SK-N-SH (cell line): ENCODE data around the gene TAF1B.

Experiments
- EP300 ChIP-seq, 2 experiments: IDR thresholded peaks; 2 replicates each; pipeline versions ENCODE4 v1.4.0 to v1.6.1; 2012; ENCODE audit warnings: borderline replicate concordance in 1 of 2, low read depth in 1 of 2, low read length in 1 of 2
- JUND ChIP-seq: IDR thresholded peaks from 2 replicates; pipeline ENCODE4 v1.4.0; 2012
- MXI1 ChIP-seq: IDR thresholded peaks from 2 replicates; pipeline ENCODE4 v1.6.1; 2012; ENCODE audit warnings: mild to moderate bottlenecking, low read depth, low read length, improper control_type of control experiment
- RCOR1 ChIP-seq: fragments of 150-350 bp; IDR thresholded peaks from 2 replicates; pipeline ENCODE4 v1.6.1; 2017; ENCODE audit warnings: antibody characterized with exemption, low read length
- SMC3 ChIP-seq: IDR thresholded peaks from 2 replicates; pipeline ENCODE4 v1.6.1; 2012; ENCODE audit warnings: low read depth, low read length, improper control_type of control experiment
- TCF12 ChIP-seq: IDR thresholded peaks from 2 replicates; pipeline ENCODE4 v1.4.0; 2012
- TEAD4 ChIP-seq: IDR thresholded peaks from 2 replicates; pipeline ENCODE4 v1.4.0; 2012; ENCODE audit warnings: mild to moderate bottlenecking, borderline replicate concordance; ENCODE audit not compliant: insufficient read depth
- YY1 ChIP-seq: IDR thresholded peaks from 2 replicates; pipeline ENCODE4 v1.4.0; 2012; ENCODE audit warnings: low read depth, mild to moderate bottlenecking
- TF ChIP-seq, protein P1 (sequence below): fragments of 200-600 bp; sonication (generic); IDR thresholded peaks from 2 replicates; pipeline ENCODE4 v1.6.1; 2017; ENCODE audit warnings: antibody characterized with exemption, mild to moderate bottlenecking, moderate library complexity
- TF ChIP-seq, protein P2 (sequence below): IDR thresholded peaks from 2 replicates; pipeline ENCODE4 v1.4.0; 2012; ENCODE audit warnings: low read depth, borderline replicate concordance
- TF ChIP-seq, protein P3 (sequence below): IDR thresholded peaks from 2 replicates; pipeline ENCODE4 v1.4.0; 2012; ENCODE audit warnings: low read depth, borderline replicate concordance
- TF ChIP-seq, protein P4 (sequence below): fragments of 150-350 bp; IDR thresholded peaks from 2 replicates; pipeline ENCODE4 v1.6.1; 2017; ENCODE audit warnings: antibody characterized with exemption, low read length, low read depth, borderline replicate concordance

DNA sequence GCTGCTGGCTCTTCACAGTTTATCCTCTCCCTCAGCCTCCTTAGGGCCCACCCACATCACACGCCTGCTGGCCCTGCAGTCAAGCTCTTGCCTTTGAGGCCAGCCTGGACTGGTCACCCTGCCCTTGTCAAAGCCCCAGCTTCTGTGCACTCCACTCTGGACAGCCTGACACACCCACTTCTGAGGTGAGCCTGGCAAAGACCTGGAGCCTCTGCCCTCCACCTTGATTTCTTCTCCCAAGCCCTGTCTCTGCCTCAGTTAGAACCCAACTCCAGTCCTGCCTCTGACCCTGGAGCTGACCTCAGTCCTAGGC is 37.0 kb upstream of the TAF1B start:
- TF ChIP-seq, protein P1, sequence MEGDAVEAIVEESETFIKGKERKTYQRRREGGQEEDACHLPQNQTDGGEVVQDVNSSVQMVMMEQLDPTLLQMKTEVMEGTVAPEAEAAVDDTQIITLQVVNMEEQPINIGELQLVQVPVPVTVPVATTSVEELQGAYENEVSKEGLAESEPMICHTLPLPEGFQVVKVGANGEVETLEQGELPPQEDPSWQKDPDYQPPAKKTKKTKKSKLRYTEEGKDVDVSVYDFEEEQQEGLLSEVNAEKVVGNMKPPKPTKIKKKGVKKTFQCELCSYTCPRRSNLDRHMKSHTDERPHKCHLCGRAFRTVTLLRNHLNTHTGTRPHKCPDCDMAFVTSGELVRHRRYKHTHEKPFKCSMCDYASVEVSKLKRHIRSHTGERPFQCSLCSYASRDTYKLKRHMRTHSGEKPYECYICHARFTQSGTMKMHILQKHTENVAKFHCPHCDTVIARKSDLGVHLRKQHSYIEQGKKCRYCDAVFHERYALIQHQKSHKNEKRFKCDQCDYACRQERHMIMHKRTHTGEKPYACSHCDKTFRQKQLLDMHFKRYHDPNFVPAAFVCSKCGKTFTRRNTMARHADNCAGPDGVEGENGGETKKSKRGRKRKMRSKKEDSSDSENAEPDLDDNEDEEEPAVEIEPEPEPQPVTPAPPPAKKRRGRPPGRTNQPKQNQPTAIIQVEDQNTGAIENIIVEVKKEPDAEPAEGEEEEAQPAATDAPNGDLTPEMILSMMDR, result no peak
- TF ChIP-seq TEAD4 (no peak), EP300 (IDR thresholded peaks at IDR 0.05; ENCODE audit: borderline replicate concordance in 1 of 2, low read depth in 1 of 2, low read length in 1 of 2) (no peak), RCOR1 (no peak), SMC3 (no peak), TCF12 (no peak), MXI1 (no peak), YY1 (no peak), JUND (no peak)
- TF ChIP-seq, protein P2, sequence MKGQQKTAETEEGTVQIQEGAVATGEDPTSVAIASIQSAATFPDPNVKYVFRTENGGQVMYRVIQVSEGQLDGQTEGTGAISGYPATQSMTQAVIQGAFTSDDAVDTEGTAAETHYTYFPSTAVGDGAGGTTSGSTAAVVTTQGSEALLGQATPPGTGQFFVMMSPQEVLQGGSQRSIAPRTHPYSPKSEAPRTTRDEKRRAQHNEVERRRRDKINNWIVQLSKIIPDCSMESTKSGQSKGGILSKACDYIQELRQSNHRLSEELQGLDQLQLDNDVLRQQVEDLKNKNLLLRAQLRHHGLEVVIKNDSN, result no peak
- TF ChIP-seq, protein P3, sequence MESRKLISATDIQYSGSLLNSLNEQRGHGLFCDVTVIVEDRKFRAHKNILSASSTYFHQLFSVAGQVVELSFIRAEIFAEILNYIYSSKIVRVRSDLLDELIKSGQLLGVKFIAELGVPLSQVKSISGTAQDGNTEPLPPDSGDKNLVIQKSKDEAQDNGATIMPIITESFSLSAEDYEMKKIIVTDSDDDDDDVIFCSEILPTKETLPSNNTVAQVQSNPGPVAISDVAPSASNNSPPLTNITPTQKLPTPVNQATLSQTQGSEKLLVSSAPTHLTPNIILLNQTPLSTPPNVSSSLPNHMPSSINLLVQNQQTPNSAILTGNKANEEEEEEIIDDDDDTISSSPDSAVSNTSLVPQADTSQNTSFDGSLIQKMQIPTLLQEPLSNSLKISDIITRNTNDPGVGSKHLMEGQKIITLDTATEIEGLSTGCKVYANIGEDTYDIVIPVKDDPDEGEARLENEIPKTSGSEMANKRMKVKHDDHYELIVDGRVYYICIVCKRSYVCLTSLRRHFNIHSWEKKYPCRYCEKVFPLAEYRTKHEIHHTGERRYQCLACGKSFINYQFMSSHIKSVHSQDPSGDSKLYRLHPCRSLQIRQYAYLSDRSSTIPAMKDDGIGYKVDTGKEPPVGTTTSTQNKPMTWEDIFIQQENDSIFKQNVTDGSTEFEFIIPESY, result no peak
- TF ChIP-seq, protein P4, sequence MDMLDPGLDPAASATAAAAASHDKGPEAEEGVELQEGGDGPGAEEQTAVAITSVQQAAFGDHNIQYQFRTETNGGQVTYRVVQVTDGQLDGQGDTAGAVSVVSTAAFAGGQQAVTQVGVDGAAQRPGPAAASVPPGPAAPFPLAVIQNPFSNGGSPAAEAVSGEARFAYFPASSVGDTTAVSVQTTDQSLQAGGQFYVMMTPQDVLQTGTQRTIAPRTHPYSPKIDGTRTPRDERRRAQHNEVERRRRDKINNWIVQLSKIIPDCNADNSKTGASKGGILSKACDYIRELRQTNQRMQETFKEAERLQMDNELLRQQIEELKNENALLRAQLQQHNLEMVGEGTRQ, result no peak
